ENCODE measurements around the gene ANXA11. TPM values are rescaled to one million over a fixed set of nuclear protein-coding genes. Genes with fewer than 3 reads are reported as not detected.

Gene ANXA11
- total RNA-seq, 4 donors from 2014 or later: 110 to 269 (median 238) TPM

DNA sequence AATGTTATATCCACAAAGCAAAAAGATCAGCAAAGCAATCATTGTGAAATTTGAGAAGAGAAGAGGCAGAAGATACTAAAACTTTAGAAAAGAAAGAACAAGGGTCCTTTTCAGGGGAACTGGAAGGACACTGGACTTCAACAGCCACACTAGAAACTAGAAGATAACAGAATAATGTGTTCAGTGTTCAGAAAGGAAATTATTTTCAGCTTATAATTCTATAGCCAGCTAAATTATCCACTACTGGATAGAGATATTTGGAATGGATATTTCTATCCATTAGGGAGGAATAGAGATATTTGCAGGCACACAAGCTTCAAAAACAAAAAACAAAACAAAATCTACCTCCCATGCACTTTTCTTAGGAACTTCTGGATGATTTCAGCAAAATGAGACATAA is 12.8 kb downstream of the ANXA11 start:
- H3K4me1 ChIP-seq: peaks cover 15 to 82% (median 40%) of the 10 kb centered on the region in 4 donors
- no peak for DNase-seq
- H3K36me3 ChIP-seq: no peaks in the 10 kb centered on the region
- no peak overlapping the region for H3K4me3 ChIP-seq
- H3K27ac ChIP-seq: peak overlapping the region in 2 of 4 donors; percentile 71 to 82
- no peaks in the 10 kb centered on the region for H3K27me3 ChIP-seq
- TF ChIP-seq POLR2A (IDR thresholded peaks at IDR 0.05): no peak
- TF ChIP-seq, protein P1, sequence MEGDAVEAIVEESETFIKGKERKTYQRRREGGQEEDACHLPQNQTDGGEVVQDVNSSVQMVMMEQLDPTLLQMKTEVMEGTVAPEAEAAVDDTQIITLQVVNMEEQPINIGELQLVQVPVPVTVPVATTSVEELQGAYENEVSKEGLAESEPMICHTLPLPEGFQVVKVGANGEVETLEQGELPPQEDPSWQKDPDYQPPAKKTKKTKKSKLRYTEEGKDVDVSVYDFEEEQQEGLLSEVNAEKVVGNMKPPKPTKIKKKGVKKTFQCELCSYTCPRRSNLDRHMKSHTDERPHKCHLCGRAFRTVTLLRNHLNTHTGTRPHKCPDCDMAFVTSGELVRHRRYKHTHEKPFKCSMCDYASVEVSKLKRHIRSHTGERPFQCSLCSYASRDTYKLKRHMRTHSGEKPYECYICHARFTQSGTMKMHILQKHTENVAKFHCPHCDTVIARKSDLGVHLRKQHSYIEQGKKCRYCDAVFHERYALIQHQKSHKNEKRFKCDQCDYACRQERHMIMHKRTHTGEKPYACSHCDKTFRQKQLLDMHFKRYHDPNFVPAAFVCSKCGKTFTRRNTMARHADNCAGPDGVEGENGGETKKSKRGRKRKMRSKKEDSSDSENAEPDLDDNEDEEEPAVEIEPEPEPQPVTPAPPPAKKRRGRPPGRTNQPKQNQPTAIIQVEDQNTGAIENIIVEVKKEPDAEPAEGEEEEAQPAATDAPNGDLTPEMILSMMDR (IDR thresholded peaks at IDR 0.05): no peak
- no peaks in the 10 kb centered on the region for H3K9me3 ChIP-seq

DNA sequence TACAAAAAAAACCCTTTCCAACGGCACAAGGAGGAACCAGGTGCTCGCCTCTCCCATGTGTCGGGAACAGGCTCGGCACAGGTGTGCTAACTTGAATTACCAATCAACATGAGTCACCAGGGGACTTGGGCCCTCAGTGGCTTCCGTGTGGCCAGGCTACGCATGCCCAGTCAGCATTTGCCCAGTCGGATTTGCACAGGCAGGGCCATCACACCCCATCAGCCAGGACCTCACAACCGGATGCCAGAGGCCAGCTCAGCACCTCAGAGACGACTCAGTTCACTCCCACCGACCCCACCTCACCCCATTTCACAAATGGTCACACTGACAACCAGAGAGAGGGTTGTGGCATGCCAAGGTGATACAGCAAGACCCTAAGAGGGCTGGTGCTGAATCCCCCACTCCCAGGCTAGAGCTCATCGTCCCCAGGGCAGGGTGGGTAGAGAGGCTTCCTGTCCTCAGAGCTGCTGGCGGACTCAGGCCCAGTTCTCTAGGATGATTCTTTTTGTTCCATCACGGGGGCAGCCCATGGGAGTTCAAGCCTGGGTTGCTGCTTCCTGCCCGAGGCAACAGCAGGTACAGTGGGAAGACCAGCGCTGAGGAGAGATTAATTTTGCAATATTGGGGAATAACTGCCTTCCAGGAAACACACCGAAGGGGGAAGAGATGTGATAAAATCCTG is 13.6 kb downstream of the ANXA11 start:
- no peaks in the 10 kb centered on the region for H3K9me3 ChIP-seq
- peak overlapping the region; percentile 60 to 88 (median 76) for H3K27ac ChIP-seq
- TF ChIP-seq, protein P1 (IDR thresholded peaks at IDR 0.05): no peak
- peak; percentile 34 to 88 for TF ChIP-seq POLR2A (IDR thresholded peaks at IDR 0.05)
- no peaks in the 10 kb centered on the region for H3K36me3 ChIP-seq
- no peaks in the 10 kb centered on the region for H3K27me3 ChIP-seq
- peaks cover 12 to 82% (median 39%) of the 10 kb centered on the region in 4 donors for H3K4me1 ChIP-seq
- H3K4me3 ChIP-seq: no peak overlapping the region
- DNase-seq: peak; percentile 51 to 92 (median 89)

DNA sequence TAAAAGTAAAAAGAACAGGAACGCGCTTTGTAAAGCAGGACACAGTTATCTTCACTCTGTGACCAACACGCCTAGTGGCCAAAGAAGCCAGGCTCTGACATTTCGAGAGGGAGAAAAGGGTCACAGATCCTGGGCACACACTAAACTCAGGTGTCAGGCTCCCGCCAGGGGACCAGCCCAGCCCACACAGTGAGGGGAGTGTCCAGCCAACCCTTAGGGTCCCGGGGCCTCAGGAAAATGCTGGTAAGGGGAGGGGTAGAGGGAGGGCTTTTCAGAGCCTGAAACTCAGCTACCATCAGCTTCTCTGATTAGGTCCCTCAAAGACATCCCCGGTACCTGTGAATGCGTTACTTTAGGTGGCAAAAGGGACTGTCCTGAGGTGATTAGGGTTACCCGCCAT is 16.6 kb downstream of the ANXA11 start:
- Histone ChIP-seq H3K4me1 (peaks cover 10 to 74% (median 32%) of the 10 kb centered on the region in 4 donors), H3K4me3 (no peak overlapping the region), H3K27ac (peak overlapping the region; percentile 65 to 86 (median 80)), H3K9me3 (no peaks in the 10 kb centered on the region), H3K36me3 (no peaks in the 10 kb centered on the region), H3K27me3 (no peaks in the 10 kb centered on the region)
- DNase-seq: no peak
- TF ChIP-seq, protein P1 (IDR thresholded peaks at IDR 0.05): no peak
- TF ChIP-seq POLR2A (IDR thresholded peaks at IDR 0.05): no peak

DNA sequence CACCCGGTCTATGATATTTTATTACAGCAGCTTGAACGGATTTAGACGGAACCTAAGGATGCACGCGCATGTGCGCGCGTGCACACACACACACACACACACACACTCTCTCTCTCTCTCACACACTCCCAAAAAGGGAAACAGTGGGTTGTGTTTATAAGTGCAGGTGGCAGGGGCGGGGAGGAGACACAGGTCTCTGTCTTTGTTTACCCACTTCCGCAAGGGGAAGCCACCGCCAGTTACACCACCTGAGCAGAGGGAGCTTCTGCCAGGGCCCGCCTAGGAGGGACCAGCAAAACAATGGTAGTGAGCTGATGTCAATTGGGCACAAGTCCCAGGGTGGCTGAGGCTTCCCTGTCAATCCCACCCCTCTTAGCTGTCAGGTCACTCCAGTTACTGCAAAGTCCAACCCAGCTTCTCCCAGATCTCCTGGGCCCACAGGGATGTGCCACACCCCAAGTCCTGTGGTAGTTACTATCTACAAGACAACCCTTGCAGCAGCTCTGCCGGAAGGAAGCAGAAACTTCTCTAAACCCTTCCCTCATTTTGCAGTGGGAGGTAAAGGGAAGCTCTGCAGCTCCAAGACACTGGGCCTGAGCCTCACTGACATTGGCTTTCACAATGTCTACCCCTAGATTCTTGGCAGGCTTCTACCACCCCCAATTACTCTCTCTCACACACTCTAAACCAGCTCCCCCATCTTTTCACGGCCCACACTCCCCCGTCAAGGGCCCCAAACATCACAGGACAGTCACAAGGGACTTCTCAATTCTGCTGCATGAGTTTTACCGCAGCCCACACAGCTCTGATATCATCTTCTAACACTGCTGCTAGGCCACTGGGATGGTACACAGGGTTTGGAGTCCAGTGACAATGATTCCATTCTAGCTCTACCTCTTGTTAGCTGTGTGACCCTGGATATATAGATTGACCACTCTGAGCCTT is 17.6 kb downstream of the ANXA11 start:
- H3K27ac ChIP-seq: peak overlapping the region; percentile 65 to 86 (median 80)
- DNase-seq: peak; percentile 74 to 95 (median 91)
- peak overlapping the region in 3 of 4 donors; percentile 6 to 15 (median 14) for H3K4me3 ChIP-seq
- H3K36me3 ChIP-seq: no peaks in the 10 kb centered on the region
- H3K9me3 ChIP-seq: no peaks in the 10 kb centered on the region
- no peaks in the 10 kb centered on the region for H3K27me3 ChIP-seq
- peak in 1 of 2 donors; percentile 24 for TF ChIP-seq POLR2A (IDR thresholded peaks at IDR 0.05)
- TF ChIP-seq, protein P1 (IDR thresholded peaks at IDR 0.05): peak in 1 of 6 experiments; percentile 4
- peaks cover 10 to 76% (median 32%) of the 10 kb centered on the region in 4 donors for H3K4me1 ChIP-seq

DNA sequence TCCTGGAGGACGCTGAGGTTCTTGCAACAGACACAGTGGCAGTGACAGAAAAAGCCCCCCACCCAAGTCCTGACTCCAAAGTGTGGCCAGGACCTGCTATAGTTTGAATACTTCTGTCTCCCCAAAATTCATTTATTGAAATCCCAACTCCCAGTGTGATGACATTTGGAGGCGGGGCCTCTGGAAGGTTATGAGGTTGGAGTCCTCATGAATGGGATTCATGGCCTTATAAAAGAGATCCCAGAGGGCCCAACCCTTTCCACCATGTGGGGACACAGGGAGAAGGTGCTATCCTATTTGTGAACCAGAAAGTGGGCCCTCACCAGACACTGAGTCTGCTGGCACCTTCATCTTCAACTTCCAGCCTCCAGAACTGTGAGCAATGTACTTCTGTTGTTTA is 18.3 kb downstream of the ANXA11 start:
- no peaks in the 10 kb centered on the region for H3K36me3 ChIP-seq
- no peaks in the 10 kb centered on the region for H3K27me3 ChIP-seq
- no peaks in the 10 kb centered on the region for H3K9me3 ChIP-seq
- H3K4me3 ChIP-seq: no peak overlapping the region
- no peak for DNase-seq
- H3K4me1 ChIP-seq: peaks cover 8 to 75% (median 29%) of the 10 kb centered on the region in 4 donors
- H3K27ac ChIP-seq: peak overlapping the region; percentile 65 to 86 (median 80)
- no peak for TF ChIP-seq POLR2A (IDR thresholded peaks at IDR 0.05)
- TF ChIP-seq, protein P1 (IDR thresholded peaks at IDR 0.05): no peak
